GM21528 (cell line): ENCODE results near the gene TBC1D14.

Experiments used
- ATAC-seq: cut with Tn5 transposase; IDR thresholded peaks from one replicate; pipeline ENCODE4 v1.9.1; 2021; ENCODE audit warnings: mild to moderate bottlenecking, moderate library complexity; ENCODE audit not compliant: unreplicated experiment, low FRiP score

Gene TBC1D14

DNA sequence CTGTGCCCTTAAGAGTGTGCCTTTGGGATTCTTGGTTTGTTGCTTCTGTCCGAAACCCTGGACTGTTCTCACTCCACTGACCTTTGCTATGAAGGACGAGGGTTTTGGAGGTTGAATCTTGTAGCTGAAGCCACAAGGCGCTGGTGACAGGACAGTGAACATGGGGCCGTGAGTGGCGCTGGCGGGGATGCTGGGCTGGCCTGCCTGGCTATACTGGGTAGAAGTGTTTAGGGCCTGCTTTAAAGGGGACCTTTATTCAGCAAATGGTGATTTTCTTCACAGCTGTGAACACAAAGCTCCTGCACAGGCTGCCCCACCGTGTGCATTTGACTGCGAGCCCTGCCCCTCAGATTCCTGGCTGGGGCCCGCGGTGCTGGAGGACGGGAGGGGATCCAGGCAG, 106.5 kb downstream of the TBC1D14 start:
- no peak for ATAC-seq

DNA sequence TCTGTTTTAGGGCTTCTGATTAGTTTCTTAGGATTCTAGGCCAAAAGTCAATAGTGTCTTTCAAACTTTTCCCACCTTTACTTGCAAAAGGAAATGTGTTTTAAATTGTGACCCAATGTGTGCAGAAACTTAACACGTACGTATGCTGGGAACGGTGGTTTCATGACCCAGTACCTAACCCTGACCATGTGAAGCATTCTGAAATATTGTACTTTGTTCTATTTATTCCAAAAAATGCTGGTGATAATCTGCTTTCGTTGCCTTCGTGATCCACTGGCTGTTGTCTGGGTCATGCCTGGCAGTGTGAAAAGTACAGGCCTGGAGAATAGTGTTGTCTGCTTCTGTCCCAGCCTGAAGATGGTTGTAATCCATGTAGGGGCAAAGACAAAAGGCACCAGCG, 106.9 kb downstream of the TBC1D14 start:
- ATAC-seq, result no peak

DNA sequence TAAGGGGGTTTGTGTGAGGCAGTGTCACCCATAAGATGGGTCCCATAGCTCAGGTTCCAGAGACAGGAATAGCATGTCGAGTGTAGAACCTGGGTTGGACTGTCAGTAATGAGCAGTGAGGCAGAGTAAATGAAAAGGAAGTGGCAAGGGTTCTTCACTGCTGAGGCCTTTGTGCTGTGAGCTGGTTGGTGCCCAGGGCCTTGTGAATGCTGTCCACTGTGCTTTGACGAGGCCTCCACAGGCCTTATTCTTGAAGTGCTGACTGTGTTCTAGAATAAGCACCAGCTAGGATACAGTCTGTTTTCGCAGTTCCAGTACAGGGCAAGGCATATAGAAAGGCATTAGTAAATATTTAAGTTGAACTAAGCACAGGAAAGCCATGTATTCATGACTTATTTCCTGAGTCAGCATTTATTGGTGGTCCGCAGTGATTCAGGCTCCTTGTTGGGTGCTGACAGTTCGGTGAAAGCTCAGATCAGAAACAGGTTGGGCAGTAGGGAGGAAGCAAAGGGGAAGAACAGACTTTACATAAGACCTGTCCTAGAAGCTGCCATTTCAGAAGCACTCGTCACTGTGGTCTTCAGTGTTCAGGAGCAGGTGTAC, 107.9 kb downstream of the TBC1D14 start:
- ATAC-seq, result no peak

GRCh38 chr4:7018281-7018680, 108.7 kb downstream of the TBC1D14 start:
- no peak for ATAC-seq

- no peak for ATAC-seq
Observed at GRCh38 chr4:7019367-7019766, 109.7 kb downstream of the TBC1D14 start.

- ATAC-seq, result no peak
Observed at GRCh38 chr4:7020290-7020689, 110.7 kb downstream of the TBC1D14 start.

GRCh38 chr4:7020856-7021255, 111.2 kb downstream of the TBC1D14 start:
- ATAC-seq, result no peak

- ATAC-seq, result no peak
Observed at GRCh38 chr4:7021355-7021754, 111.7 kb downstream of the TBC1D14 start.

DNA sequence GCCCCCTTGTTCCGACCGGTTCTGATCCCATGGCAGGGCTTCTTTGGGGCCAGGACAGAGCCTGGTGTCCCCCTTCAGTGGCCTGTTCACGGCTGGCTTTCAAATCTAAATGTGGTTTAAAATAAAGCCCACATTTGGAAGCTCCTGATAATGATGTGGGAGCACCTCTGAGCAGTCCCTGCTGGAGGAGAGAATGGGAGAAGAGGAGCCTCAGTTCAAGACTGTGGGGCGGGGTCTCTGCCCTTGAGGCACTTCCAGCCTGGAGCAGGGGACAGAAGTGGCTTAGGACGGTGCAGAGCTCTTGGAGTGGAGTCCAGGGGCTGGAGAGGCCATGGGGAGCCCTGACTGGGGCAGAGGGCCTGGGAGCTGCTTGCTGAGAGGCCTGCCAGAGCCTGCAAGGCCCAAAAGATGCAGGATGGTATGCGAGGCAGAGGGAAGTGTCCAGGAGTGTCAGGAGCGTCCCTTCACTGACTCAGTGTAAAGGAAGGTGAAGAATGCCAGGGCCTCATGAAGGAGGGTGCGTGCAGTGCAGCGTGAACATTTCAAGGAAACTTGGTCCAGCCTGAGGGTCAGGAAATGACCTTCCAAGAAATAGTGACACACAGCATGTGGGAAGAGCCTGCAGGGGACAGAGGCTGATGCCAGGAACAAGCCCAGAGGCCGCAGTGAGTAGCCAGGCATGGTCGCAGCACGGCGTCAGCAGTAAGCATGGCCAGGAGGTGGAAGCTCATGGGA, 112.5 kb downstream of the TBC1D14 start:
- ATAC-seq, result no peak

- no peak for ATAC-seq
Observed at GRCh38 chr4:7023486-7023885, 113.9 kb downstream of the TBC1D14 start.

- ATAC-seq, result no peak
Observed at GRCh38 chr4:7023901-7024300, 114.3 kb downstream of the TBC1D14 start.

DNA sequence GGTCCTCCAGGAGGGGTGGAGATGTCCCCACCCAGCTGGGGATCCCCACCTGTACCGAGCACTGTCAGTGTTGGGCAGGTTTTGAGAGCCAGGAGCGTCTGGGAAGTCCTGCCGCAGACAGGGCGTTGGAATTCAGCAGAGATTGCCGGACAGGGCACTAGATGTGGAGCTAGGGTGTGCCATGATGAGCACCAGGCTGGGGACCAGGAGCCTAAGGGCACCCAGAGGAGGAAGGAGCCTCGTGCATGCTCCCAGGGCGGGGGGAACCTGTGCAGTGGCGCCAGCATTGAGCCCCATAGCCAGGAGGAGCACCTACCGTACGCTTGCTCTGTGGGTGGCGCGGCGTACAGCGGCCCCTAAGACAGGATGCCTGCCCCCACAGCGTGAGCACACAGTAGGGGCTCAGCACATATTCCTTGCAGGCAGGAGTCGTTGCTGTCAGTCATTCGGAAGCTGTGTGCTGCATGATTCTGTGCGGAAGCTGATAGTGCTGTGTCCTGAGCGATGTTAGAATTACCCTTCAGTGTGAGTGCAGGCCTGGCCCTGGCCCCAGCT, 114.8 kb downstream of the TBC1D14 start:
- ATAC-seq, result no peak

DNA sequence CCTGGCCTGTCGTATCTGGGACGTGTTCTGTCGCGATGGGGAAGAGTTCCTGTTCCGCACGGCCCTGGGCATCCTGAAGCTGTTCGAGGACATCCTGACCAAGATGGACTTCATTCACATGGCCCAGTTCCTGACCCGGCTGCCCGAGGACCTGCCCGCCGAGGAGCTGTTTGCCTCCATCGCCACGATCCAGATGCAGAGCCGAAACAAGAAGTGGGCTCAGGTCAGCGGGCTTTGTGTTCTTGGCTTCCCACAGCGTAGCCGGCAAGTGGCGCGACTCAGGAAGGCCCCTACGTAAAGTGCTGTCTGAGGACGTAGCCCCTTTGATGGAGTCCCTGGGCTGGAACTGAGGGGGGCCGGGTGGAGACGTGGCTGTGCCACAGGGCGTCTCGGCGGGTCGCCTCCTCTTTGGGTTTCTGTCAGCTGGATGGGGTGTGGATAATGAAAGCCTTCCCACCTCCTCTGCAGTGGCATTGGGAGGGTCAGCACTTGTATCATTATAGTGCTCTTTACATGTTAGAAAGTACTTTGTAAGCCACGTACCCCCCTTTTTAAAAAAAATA, 115.5 kb downstream of the TBC1D14 start:
- ATAC-seq, result no peak

DNA sequence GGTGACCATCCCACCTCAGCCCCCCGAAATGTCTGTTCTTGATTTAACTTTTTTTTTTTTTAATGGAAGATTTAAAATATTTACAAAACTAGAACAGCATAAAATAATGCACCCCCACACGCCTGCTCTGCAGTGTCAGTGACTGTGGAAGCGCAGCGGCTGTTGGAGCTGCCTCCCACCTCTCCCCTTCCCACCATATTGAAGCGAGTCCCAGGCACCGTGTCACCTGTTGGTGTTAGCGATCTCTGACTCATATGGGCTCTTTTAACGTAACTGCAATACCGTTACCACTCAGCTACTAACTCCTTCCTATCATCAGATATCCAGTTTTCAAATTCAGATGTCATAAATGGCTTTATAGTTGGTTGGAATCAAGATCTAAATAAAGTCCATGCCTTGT, 116.5 kb downstream of the TBC1D14 start:
- ATAC-seq, result no peak

DNA sequence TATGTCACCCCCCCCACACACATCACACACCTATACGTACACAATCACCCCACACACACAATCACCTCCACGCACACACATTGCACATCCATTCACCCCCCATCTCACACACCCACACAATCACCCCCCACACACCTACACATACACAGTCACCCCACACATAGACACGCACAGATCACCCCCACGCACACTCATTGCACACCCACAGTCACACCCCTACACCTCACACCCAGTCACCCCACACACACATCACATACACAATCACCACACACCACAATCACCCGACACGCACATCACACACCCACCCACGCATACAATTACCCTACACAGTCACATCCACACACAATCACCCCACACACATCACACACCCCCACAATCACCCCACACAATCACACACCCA, 117.7 kb downstream of the TBC1D14 start:
- no peak for ATAC-seq

DNA sequence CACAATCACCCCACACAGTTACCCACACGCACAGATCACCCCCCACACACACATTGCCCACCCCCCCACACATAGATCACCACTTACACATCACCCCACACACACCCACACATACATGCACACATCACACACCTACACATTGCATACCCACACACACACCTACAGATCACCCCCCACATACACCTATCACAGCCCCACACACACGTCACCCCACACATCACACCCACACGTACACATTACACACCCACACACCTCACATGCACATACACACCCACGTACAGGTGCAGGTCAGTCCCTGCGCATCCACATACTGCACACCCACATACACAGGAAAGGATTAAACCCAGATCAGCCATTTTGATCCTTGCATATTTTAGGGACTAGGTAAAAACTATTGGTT, 118.3 kb downstream of the TBC1D14 start:
- ATAC-seq, result no peak

GRCh38 chr4:7029212-7029611, 119.6 kb downstream of the TBC1D14 start:
- no peak for ATAC-seq

GRCh38 chr4:7029921-7030320, 120.3 kb downstream of the TBC1D14 start:
- no peak for ATAC-seq

DNA sequence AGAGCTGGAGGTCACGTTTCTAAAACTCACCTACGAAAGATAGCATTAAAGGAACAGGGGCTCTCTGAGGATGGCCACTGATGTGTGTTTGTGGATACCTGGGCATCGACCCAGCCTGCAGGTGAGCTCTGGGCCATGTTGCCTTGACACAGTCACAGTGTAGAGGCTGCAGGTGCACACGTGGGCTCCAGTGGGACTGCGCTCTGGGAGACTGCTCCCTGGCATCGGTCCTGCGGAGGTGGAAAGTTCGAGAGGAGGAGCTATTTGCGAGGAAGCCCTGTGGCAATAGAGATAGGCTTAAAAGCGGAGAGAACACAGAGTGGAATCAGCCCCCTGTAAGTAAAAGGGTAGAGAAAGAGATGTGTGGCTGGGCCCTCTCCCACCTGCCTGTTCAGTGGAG, 121.2 kb downstream of the TBC1D14 start:
- no peak for ATAC-seq

GRCh38 chr4:7031558-7032449, 122.2 kb downstream of the TBC1D14 start:
- no peak for ATAC-seq

DNA sequence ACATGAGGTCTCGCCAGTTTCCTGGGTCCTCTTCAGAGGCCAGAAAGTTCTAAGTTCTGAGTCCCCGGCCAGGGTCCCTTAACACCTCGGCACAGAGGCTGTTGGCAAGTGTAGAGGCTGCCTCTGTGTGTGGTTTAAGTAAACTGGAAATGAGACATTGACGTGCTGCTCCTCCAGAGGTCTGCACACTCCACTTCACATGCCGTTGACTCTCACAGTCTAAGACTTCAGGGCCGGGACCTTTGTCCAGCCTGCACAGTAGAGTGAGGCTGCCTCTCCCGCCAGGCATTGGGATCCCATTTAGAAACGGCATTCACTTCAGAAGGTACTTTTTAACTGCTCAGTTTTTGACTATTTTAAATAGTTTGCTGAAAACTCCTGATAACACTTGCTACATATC, 123.0 kb downstream of the TBC1D14 start:
- ATAC-seq, result no peak
